Progenitor cell of endocrine pancreas (in vitro differentiated cells): ENCODE results near the gene MIGA2. TPM values are rescaled to one million over a fixed set of nuclear protein-coding genes. Genes with fewer than 3 reads are reported as not detected.

ENCODE experiments used
- DNase-seq: peaks from one replicate; pipeline ENCODE4 v3.0.0; 2021; ENCODE audit warnings: low spot score; ENCODE audit not compliant: unreplicated experiment
- H3K27ac Mint-ChIP-seq: 2 replicates; pipeline ENCODE4 v1.8.0; 2021; ENCODE audit warnings: mild to moderate bottlenecking, moderate library complexity, mixed read lengths
- H3K27me3 Mint-ChIP-seq: 2 replicates; pipeline ENCODE4 v1.8.0; 2021; ENCODE audit warnings: mixed read lengths
- H3K36me3 Mint-ChIP-seq: 2 replicates; pipeline ENCODE4 v1.8.0; 2022; ENCODE audit warnings: mixed read lengths; ENCODE audit not compliant: insufficient read depth
- H3K4me1 Mint-ChIP-seq: 2 replicates; pipeline ENCODE4 v1.8.0; 2021; ENCODE audit warnings: low read depth, mixed read lengths
- H3K4me3 Mint-ChIP-seq: 2 replicates; pipeline ENCODE4 v1.8.0; 2021; ENCODE audit warnings: low read depth, mild to moderate bottlenecking, moderate library complexity, mixed read lengths
- H3K9me3 Mint-ChIP-seq: 2 replicates; pipeline ENCODE4 v1.8.0; 2021; ENCODE audit warnings: low read depth, mixed read lengths
- CTCF ChIP-seq: fragments of 200-600 bp; sonication (generic); IDR thresholded peaks from one replicate; pipeline ENCODE4 v1.5.0; 2021; ENCODE audit warnings: antibody characterized with exemption, mild to moderate bottlenecking; ENCODE audit not compliant: unreplicated experiment
- total RNA-seq: library from RNA; stranded (reverse); gene quantifications from 2 replicates; pipeline ENCODE4 v1.2.1, GENCODE V29; 2021

MIGA2 gene
- total RNA-seq, 1 donor from 2014 or later, result 45.4 TPM

DNA sequence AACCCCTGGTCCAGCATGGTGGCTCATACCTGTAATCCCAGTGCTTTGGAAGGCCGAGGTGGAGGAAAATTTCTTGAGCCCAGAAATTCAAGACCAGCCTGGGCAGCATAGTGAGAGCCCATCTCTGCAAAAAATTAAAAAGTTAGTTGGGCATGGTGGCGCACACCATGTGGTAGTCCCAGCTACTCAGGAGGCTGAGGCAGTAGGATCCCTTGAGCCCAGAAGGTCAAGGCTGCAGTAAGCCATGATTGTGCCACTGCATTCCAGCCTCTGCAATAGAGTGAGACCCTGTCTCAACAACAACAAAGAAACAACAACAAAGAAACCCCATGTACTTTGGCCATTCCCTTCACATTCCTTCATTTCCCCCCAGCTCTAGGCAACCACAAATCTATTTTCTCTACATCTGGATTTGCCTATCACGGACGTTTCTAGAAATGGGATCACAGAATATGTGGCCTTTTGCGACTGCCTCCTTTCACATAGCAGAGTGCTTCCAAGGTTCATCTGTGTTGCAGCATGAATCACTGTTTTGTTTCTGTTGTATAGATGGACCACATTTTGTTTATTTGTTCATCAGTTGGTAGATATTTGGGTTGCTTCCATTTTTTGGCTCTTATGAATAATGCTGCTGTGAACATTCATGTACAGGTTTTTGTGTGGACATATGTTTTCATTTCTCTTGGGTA is 17.9 kb downstream of the MIGA2 start:
- Mint-ChIP-seq H3K27me3 (no peaks in the 10 kb centered on the region), H3K36me3 (peaks cover 2% of the 10 kb centered on the region), H3K4me1 (no peaks in the 10 kb centered on the region), H3K27ac (peak overlapping the region; percentile 66), H3K4me3 (no peak overlapping the region), H3K9me3 (no peaks in the 10 kb centered on the region)
- no peak for DNase-seq
- no peak for TF ChIP-seq CTCF

- Mint-ChIP-seq H3K27ac (no peak overlapping the region), H3K36me3 (peaks cover 7% of the 10 kb centered on the region), H3K9me3 (no peaks in the 10 kb centered on the region), H3K27me3 (no peaks in the 10 kb centered on the region), H3K4me3 (no peak overlapping the region), H3K4me1 (no peaks in the 10 kb centered on the region)
- DNase-seq, result no peak
- TF ChIP-seq CTCF, result no peak
These were observed 22.8 kb downstream of the MIGA2 start for GRCh38 chr9:129058965-129059795.

- Mint-ChIP-seq H3K27me3 (no peaks in the 10 kb centered on the region), H3K36me3 (peaks cover 5% of the 10 kb centered on the region), H3K9me3 (no peaks in the 10 kb centered on the region), H3K4me1 (no peaks in the 10 kb centered on the region), H3K4me3 (no peak overlapping the region), H3K27ac (no peak overlapping the region)
- no peak for TF ChIP-seq CTCF
- DNase-seq, result no peak
These were observed 23.7 kb downstream of the MIGA2 start for GRCh38 chr9:129059796-129060785.

DNA sequence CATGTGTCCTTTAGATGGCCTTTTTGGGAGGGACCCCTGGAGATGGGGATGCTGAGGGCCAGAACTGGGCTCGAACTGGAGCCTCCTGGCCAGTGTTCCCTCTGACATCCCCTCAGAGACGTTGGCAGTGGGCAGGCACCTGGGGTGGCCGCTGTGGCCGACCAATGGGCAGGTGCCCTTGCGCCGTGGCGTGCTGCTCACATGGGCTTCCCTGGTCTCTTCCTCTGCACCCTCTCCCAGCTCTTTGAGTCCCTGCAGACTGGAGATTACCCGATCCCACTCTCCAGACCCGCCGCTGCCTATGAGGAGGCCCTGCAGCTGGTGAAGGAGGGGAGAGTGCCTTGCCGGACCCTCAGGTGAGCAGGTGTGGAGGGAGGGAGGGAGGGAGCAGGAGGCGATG is 24.6 kb downstream of the MIGA2 start:
- Mint-ChIP-seq H3K4me1 (no peaks in the 10 kb centered on the region), H3K27me3 (no peaks in the 10 kb centered on the region), H3K27ac (no peak overlapping the region), H3K36me3 (peaks cover 8% of the 10 kb centered on the region), H3K4me3 (no peak overlapping the region), H3K9me3 (no peaks in the 10 kb centered on the region)
- TF ChIP-seq CTCF, result no peak
- DNase-seq, result no peak

DNA sequence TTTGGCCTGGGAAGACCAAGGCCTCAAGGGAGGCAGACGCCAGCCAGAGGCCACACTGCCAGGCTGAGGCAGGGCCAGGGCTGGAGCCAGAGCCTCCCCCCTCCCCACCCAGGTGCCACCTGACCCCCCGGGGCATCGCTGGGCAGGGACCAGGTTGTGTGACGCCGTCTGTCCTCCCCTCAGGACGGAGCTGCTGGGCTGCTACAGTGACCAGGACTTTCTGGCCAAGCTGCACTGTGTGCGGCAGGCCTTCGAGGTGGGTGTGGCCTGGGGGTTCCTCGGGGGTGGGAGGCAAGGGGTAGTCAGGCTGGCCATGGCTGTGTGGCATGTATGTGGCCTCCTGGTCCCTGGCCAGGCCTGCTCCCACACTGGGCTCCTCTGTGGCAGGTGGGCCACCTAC is 26.6 kb downstream of the MIGA2 start:
- no peak for TF ChIP-seq CTCF
- Mint-ChIP-seq H3K36me3 (peaks cover 8% of the 10 kb centered on the region), H3K4me3 (no peak overlapping the region), H3K27me3 (no peaks in the 10 kb centered on the region), H3K27ac (no peak overlapping the region), H3K9me3 (no peaks in the 10 kb centered on the region), H3K4me1 (no peaks in the 10 kb centered on the region)
- DNase-seq, result no peak
